Panc1 (cell line): ENCODE results near the gene CD58.

Experiments
- POLR2AphosphoS5 ChIP-seq: IDR thresholded peaks from 2 replicates; pipeline ENCODE4 v1.6.1; 2012; ENCODE audit warnings: mild to moderate bottlenecking, low read depth, low read length, moderate library complexity
- REST ChIP-seq, 2 experiments: IDR thresholded peaks; 2 replicates each; pipeline ENCODE4 v1.6.1; 2011 to 2012; ENCODE audit warnings: low read depth in 2 of 2, control low read depth in 1 of 2, low read length in 1 of 2, mild to moderate bottlenecking in 1 of 2, moderate library complexity in 1 of 2; ENCODE audit not compliant: insufficient read depth in 1 of 2
- SIN3A ChIP-seq: IDR thresholded peaks from 2 replicates; pipeline ENCODE4 v1.6.1; 2012; ENCODE audit warnings: low read depth, mild to moderate bottlenecking, low read length, moderate library complexity, borderline replicate concordance; ENCODE audit not compliant: insufficient read depth
- TF ChIP-seq, protein P1 (sequence below): fragments of 450-650 bp; IDR thresholded peaks from 2 replicates; pipeline ENCODE4 v1.5.1; 2017; ENCODE audit warnings: mild to moderate bottlenecking

- TF ChIP-seq, protein P1, sequence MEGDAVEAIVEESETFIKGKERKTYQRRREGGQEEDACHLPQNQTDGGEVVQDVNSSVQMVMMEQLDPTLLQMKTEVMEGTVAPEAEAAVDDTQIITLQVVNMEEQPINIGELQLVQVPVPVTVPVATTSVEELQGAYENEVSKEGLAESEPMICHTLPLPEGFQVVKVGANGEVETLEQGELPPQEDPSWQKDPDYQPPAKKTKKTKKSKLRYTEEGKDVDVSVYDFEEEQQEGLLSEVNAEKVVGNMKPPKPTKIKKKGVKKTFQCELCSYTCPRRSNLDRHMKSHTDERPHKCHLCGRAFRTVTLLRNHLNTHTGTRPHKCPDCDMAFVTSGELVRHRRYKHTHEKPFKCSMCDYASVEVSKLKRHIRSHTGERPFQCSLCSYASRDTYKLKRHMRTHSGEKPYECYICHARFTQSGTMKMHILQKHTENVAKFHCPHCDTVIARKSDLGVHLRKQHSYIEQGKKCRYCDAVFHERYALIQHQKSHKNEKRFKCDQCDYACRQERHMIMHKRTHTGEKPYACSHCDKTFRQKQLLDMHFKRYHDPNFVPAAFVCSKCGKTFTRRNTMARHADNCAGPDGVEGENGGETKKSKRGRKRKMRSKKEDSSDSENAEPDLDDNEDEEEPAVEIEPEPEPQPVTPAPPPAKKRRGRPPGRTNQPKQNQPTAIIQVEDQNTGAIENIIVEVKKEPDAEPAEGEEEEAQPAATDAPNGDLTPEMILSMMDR: no peak
- TF ChIP-seq REST (IDR thresholded peaks at IDR 0.05; ENCODE audit: insufficient read depth in 1 of 2, low read depth in 2 of 2, low read length in 1 of 2) (no peak), POLR2AphosphoS5 (no peak), SIN3A (no peak)
These were observed 2.0 kb downstream of the CD58 start for GRCh38 chr1:116568662-116569380.
